Measurements from ENCODE around the gene PEG3. TPM values are rescaled to one million over a fixed set of nuclear protein-coding genes. Genes with fewer than 3 reads are reported as not detected.

The PEG3 gene
- polyA plus RNA-seq, 1 donor (not counting 4 experiments of a cell fraction or from before 2014, with no cell fraction given) = 0.14 TPM

DNA sequence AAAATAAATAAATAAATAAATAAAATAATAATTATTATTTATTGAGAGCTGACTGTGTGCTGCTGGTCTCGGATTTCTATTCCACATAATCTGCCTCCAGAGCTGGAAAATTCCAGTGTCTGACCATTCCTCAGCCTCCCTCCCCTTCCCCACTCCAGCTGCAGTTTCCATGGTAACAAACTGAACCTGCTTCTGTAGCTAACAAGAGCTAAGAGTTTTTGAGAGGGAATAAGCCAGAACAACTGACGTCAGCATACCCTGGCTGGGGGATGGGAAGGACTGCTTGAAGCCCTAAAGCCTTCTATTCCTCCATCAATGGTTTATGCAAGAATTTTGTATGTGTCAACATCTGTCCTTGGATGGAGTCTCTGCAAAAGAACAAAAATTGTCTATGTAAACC is 26.0 kb upstream of the PEG3 start:
- FAIRE-seq (no peak), DNase-seq (ENCODE audit: low read depth, low spot score) (no peak)
- Histone ChIP-seq H3K9me3 (ENCODE audit: control insufficient read depth, low read depth, low read length) (peaks cover 6% of the 10 kb centered on the region), H3K36me3 (ENCODE audit: control insufficient read depth in 2 of 2, extremely low read depth in 1 of 2, insufficient read depth in 2 of 2, low read length in 2 of 2) (no peaks in the 10 kb centered on the region), H3K79me2 (ENCODE audit: control insufficient read depth, insufficient read depth, low read length) (no peaks in the 10 kb centered on the region), H2AFZ (ENCODE audit: control insufficient read depth, low read length) (no peak overlapping the region), H3K9me1 (ENCODE audit: control insufficient read depth, extremely low read depth, insufficient read depth, low read length) (no peaks in the 10 kb centered on the region), H3K9ac (ENCODE audit: control insufficient read depth, extremely low read depth, insufficient read depth, low read length) (no peak overlapping the region), H3K4me3 (ENCODE audit: control insufficient read depth in 2 of 3, extremely low read depth in 1 of 3, insufficient read depth in 2 of 3, low read depth in 1 of 3, low read length in 3 of 3) (no peak overlapping the region), H4K20me1 (ENCODE audit: control insufficient read depth, extremely low read depth, insufficient read depth, low read length) (no peaks in the 10 kb centered on the region), H3K4me2 (ENCODE audit: control insufficient read depth, extremely low read depth, insufficient read depth, low read depth, low read length) (no peak overlapping the region), H3K27ac (ENCODE audit: control insufficient read depth, insufficient read depth, low read length) (no peak overlapping the region), H3K27me3 (ENCODE audit: control insufficient read depth, extremely low read depth, insufficient read depth, low read length) (no peaks in the 10 kb centered on the region), H3K4me1 (ENCODE audit: control insufficient read depth, extremely low read depth, insufficient read depth, low read length) (no peaks in the 10 kb centered on the region)
- dilution Hi-C loops (cut with MboI; ENCODE audit: extremely low pct_ligation_motif_present, low sequenced_read_pairs) = no loop called here
- TF ChIP-seq EZH2 (IDR thresholded peaks at IDR 0.05; ENCODE audit: low read length) = no peak
- TF ChIP-seq, protein P1, sequence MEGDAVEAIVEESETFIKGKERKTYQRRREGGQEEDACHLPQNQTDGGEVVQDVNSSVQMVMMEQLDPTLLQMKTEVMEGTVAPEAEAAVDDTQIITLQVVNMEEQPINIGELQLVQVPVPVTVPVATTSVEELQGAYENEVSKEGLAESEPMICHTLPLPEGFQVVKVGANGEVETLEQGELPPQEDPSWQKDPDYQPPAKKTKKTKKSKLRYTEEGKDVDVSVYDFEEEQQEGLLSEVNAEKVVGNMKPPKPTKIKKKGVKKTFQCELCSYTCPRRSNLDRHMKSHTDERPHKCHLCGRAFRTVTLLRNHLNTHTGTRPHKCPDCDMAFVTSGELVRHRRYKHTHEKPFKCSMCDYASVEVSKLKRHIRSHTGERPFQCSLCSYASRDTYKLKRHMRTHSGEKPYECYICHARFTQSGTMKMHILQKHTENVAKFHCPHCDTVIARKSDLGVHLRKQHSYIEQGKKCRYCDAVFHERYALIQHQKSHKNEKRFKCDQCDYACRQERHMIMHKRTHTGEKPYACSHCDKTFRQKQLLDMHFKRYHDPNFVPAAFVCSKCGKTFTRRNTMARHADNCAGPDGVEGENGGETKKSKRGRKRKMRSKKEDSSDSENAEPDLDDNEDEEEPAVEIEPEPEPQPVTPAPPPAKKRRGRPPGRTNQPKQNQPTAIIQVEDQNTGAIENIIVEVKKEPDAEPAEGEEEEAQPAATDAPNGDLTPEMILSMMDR (optimal IDR thresholded peaks at IDR 0.05 in 1 of 3, IDR thresholded peaks at IDR 0.05 in 1 of 3, conservative IDR thresholded peaks at IDR 0.05 in 1 of 3; ENCODE audit: extremely low read depth in 1 of 3, insufficient read depth in 2 of 3, low read length in 3 of 3) = no peak

DNA sequence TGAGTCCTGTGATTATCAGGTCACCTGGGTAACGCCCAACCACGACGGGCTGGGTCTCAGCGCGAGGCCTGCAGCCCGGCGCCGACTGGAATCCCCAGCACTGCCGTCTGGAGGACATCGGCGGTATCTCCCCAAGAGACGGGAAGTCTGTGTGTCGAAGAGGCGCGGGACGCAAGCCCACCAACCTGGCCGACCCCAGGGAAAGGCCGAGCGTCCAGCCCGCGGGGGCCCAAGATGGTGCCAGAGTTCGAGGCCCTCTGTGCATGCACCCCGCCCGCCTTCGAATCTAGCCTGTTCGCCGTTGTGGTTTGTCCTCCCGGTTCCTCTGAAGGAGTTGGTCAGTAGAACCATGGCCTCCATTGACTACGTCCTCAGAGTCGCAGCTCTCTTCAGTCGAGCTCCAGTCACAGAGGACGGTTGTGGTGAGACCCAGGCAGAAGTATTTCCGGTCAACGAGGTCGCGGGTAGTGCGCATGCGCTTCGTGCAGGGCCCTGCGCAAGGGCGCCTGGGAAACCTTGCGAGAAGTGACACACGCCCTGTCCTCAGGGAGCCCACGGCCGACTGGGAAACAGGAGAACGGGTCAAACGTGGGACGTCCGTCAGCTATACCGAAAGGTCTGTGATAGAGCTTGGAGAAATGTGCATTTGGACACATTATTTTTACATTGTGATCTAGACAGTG is 24.1 kb upstream of the PEG3 start:
- Histone ChIP-seq H3K9me3 (ENCODE audit: control insufficient read depth, low read depth, low read length) (peaks cover 4% of the 10 kb centered on the region), H4K20me1 (ENCODE audit: control insufficient read depth, extremely low read depth, insufficient read depth, low read length) (no peaks in the 10 kb centered on the region), H3K9ac (ENCODE audit: control insufficient read depth, extremely low read depth, insufficient read depth, low read length) (no peak overlapping the region), H3K4me1 (ENCODE audit: control insufficient read depth, extremely low read depth, insufficient read depth, low read length) (no peaks in the 10 kb centered on the region), H3K4me2 (ENCODE audit: control insufficient read depth, extremely low read depth, insufficient read depth, low read depth, low read length) (no peak overlapping the region), H2AFZ (ENCODE audit: control insufficient read depth, low read length) (no peak overlapping the region), H3K27me3 (ENCODE audit: control insufficient read depth, extremely low read depth, insufficient read depth, low read length) (no peaks in the 10 kb centered on the region), H3K9me1 (ENCODE audit: control insufficient read depth, extremely low read depth, insufficient read depth, low read length) (no peaks in the 10 kb centered on the region), H3K4me3 (ENCODE audit: control insufficient read depth in 2 of 3, extremely low read depth in 1 of 3, insufficient read depth in 2 of 3, low read depth in 1 of 3, low read length in 3 of 3) (no peak overlapping the region), H3K36me3 (ENCODE audit: control insufficient read depth in 2 of 2, extremely low read depth in 1 of 2, insufficient read depth in 2 of 2, low read length in 2 of 2) (no peaks in the 10 kb centered on the region), H3K79me2 (ENCODE audit: control insufficient read depth, insufficient read depth, low read length) (no peaks in the 10 kb centered on the region), H3K27ac (ENCODE audit: control insufficient read depth, insufficient read depth, low read length) (no peak overlapping the region)
- dilution Hi-C loops (cut with MboI; ENCODE audit: extremely low pct_ligation_motif_present, low sequenced_read_pairs) = no loop called here
- FAIRE-seq = no peak
- DNase-seq (ENCODE audit: low read depth, low spot score) = no peak
- no peak for TF ChIP-seq EZH2 (IDR thresholded peaks at IDR 0.05; ENCODE audit: low read length)
- TF ChIP-seq, protein P1 (optimal IDR thresholded peaks at IDR 0.05 in 1 of 3, IDR thresholded peaks at IDR 0.05 in 1 of 3, conservative IDR thresholded peaks at IDR 0.05 in 1 of 3; ENCODE audit: extremely low read depth in 1 of 3, insufficient read depth in 2 of 3, low read length in 3 of 3) = no peak

Measured in keratinocyte (primary cell).